ENCODE measurements around the gene NCF2.

DNA sequence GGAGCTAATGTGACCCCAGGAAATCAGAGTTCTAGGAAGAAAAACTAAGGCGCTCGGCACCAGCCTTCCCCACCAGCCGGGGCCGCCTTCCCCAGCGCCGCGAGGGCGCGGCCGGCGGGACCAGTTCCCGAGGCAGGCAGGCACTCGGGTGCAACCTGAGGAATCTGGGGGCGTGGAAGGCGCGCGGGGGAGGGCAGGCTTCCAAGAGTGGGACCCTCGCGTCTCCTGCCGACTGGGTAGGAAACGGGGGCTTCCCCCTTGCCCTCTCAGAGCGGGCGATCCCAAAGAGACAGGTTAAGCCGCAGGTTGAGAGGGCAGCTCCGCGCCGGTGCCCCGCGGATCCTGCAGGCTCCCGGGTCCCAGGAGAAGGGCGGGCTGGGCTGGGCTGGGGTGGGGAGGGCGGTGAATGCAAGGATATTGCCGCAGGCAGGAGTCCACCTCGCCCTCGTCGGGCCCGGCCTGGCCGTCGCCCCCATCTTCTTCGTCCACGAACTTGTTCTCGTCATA lies 44.9 kb upstream of the NCF2 start:
- TF ChIP-seq, protein P1, sequence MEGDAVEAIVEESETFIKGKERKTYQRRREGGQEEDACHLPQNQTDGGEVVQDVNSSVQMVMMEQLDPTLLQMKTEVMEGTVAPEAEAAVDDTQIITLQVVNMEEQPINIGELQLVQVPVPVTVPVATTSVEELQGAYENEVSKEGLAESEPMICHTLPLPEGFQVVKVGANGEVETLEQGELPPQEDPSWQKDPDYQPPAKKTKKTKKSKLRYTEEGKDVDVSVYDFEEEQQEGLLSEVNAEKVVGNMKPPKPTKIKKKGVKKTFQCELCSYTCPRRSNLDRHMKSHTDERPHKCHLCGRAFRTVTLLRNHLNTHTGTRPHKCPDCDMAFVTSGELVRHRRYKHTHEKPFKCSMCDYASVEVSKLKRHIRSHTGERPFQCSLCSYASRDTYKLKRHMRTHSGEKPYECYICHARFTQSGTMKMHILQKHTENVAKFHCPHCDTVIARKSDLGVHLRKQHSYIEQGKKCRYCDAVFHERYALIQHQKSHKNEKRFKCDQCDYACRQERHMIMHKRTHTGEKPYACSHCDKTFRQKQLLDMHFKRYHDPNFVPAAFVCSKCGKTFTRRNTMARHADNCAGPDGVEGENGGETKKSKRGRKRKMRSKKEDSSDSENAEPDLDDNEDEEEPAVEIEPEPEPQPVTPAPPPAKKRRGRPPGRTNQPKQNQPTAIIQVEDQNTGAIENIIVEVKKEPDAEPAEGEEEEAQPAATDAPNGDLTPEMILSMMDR (IDR thresholded peaks at IDR 0.05; ENCODE audit: insufficient read depth, low read length), result no peak
- TF ChIP-seq, protein P2, sequence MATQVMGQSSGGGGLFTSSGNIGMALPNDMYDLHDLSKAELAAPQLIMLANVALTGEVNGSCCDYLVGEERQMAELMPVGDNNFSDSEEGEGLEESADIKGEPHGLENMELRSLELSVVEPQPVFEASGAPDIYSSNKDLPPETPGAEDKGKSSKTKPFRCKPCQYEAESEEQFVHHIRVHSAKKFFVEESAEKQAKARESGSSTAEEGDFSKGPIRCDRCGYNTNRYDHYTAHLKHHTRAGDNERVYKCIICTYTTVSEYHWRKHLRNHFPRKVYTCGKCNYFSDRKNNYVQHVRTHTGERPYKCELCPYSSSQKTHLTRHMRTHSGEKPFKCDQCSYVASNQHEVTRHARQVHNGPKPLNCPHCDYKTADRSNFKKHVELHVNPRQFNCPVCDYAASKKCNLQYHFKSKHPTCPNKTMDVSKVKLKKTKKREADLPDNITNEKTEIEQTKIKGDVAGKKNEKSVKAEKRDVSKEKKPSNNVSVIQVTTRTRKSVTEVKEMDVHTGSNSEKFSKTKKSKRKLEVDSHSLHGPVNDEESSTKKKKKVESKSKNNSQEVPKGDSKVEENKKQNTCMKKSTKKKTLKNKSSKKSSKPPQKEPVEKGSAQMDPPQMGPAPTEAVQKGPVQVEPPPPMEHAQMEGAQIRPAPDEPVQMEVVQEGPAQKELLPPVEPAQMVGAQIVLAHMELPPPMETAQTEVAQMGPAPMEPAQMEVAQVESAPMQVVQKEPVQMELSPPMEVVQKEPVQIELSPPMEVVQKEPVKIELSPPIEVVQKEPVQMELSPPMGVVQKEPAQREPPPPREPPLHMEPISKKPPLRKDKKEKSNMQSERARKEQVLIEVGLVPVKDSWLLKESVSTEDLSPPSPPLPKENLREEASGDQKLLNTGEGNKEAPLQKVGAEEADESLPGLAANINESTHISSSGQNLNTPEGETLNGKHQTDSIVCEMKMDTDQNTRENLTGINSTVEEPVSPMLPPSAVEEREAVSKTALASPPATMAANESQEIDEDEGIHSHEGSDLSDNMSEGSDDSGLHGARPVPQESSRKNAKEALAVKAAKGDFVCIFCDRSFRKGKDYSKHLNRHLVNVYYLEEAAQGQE (IDR thresholded peaks at IDR 0.05; ENCODE audit: insufficient replicate concordance, low read depth), result no peak
- TF ChIP-seq POLR2AphosphoS5 (IDR thresholded peaks at IDR 0.05; ENCODE audit: low read depth), result no peak
